ENCODE data around the gene COG6. TPM values are rescaled to one million over a fixed set of nuclear protein-coding genes. Genes with fewer than 3 reads are reported as not detected.

The COG6 gene
- total and polyA plus RNA-seq, 4 experiments from 2014 or later: 12.2 to 44.5 (median 27.7) TPM

GRCh38 chr13:39623466-39623865 is 32.0 kb upstream of the COG6 start:
- Mint-ChIP-seq H3K4me3 (no peak overlapping the region), H3K4me1 (no peaks in the 10 kb centered on the region), H3K9me3 (no peaks in the 10 kb centered on the region), H3K27me3 (peaks cover 0 to 1% of the 10 kb centered on the region in 2 donors), H3K27ac (no peak overlapping the region), H3K36me3 (no peaks in the 10 kb centered on the region)
- Histone ChIP-seq H3K27ac (ENCODE audit: low read depth, low read length) (no peak overlapping the region), H3K36me3 (ENCODE audit: insufficient read depth, low read length) (no peaks in the 10 kb centered on the region), H3K27me3 (ENCODE audit: insufficient read depth, low read length) (no peaks in the 10 kb centered on the region), H3K4me3 (ENCODE audit: low read length in 2 of 2) (no peak overlapping the region), H3K4me1 (ENCODE audit: insufficient read depth, low read length) (no peaks in the 10 kb centered on the region), H3K9me3 (ENCODE audit: control insufficient read depth in 1 of 2, low read length in 2 of 2) (no peaks in the 10 kb centered on the region)
- intact Hi-C loops (cut with micrococcal nuclease): no loop called here
- ChIA-PET CTCF (ENCODE audit: partially characterized antibody) (interaction anchor here (1.3 to 1.4 kb wide), 2 partner anchors 11 to 14 kb away, joined by 4 to 7 read pairs; no protein-coding TSS in a partner anchor), POLR2A (ENCODE audit: partially characterized antibody) (no interaction called here)
- no peak for DNase-seq

GRCh38 chr13:39631307-39631706 is 24.2 kb upstream of the COG6 start:
- H3K4me1 Mint-ChIP-seq: peaks cover 0 to 4% (median under 1%) of the 10 kb centered on the region in 4 donors
- POLR2A ChIA-PET (ENCODE audit: partially characterized antibody): no interaction called here
- intact Hi-C loops (cut with micrococcal nuclease): no loop called here
- no peak overlapping the region for H3K4me3 Mint-ChIP-seq
- Histone ChIP-seq H3K27ac (ENCODE audit: low read depth, low read length) (no peak overlapping the region), H3K4me1 (ENCODE audit: insufficient read depth, low read length) (no peaks in the 10 kb centered on the region), H3K9me3 (ENCODE audit: control insufficient read depth in 1 of 2, low read length in 2 of 2) (no peaks in the 10 kb centered on the region), H3K27me3 (ENCODE audit: insufficient read depth, low read length) (no peaks in the 10 kb centered on the region), H3K36me3 (ENCODE audit: insufficient read depth, low read length) (no peaks in the 10 kb centered on the region), H3K4me3 (ENCODE audit: low read length in 2 of 2) (no peak overlapping the region)
- peaks cover 0 to 14% of the 10 kb centered on the region in 2 donors for H3K36me3 Mint-ChIP-seq
- peaks cover 0 to 24% (median 20%) of the 10 kb centered on the region in 8 donors for H3K9me3 Mint-ChIP-seq
- no peak overlapping the region for H3K27ac Mint-ChIP-seq
- DNase-seq: no peak
- CTCF ChIA-PET (ENCODE audit: partially characterized antibody): interaction anchor here (2.0 kb wide), 1 partner anchor 15 kb away, joined by 8 read pairs; no protein-coding TSS in a partner anchor
- peaks cover 9 to 14% of the 10 kb centered on the region in 2 donors for H3K27me3 Mint-ChIP-seq

GRCh38 chr13:39632994-39633393 is 22.5 kb upstream of the COG6 start:
- Histone ChIP-seq H3K9me3 (ENCODE audit: control insufficient read depth in 1 of 2, low read length in 2 of 2) (no peaks in the 10 kb centered on the region), H3K27ac (ENCODE audit: low read depth, low read length) (no peak overlapping the region), H3K4me3 (ENCODE audit: low read length in 2 of 2) (no peak overlapping the region), H3K36me3 (ENCODE audit: insufficient read depth, low read length) (no peaks in the 10 kb centered on the region), H3K4me1 (ENCODE audit: insufficient read depth, low read length) (no peaks in the 10 kb centered on the region), H3K27me3 (ENCODE audit: insufficient read depth, low read length) (no peaks in the 10 kb centered on the region)
- H3K36me3 Mint-ChIP-seq: peaks cover 0 to 14% of the 10 kb centered on the region in 2 donors
- no peak overlapping the region for H3K27ac Mint-ChIP-seq
- H3K9me3 Mint-ChIP-seq: peaks cover 0 to 31% (median 25%) of the 10 kb centered on the region in 8 donors
- peaks cover 0 to 4% (median under 1%) of the 10 kb centered on the region in 4 donors for H3K4me1 Mint-ChIP-seq
- no peak overlapping the region for H3K4me3 Mint-ChIP-seq
- intact Hi-C loops (cut with micrococcal nuclease): no loop called here
- CTCF ChIA-PET (ENCODE audit: partially characterized antibody): interaction anchor here (0.6 kb wide), 1 partner anchor 51 kb away, joined by 3 read pairs; no protein-coding TSS in a partner anchor
- no peak for DNase-seq
- H3K27me3 Mint-ChIP-seq: peaks cover 16 to 21% of the 10 kb centered on the region in 2 donors
- POLR2A ChIA-PET (ENCODE audit: partially characterized antibody): no interaction called here

GRCh38 chr13:39635564-39635963 is 19.9 kb upstream of the COG6 start:
- intact Hi-C loops (cut with micrococcal nuclease): no loop called here
- peaks cover 0 to 14% of the 10 kb centered on the region in 2 donors for H3K36me3 Mint-ChIP-seq
- H3K27me3 Mint-ChIP-seq: peaks cover 19 to 23% of the 10 kb centered on the region in 2 donors
- POLR2A ChIA-PET (ENCODE audit: partially characterized antibody): no interaction called here
- no peaks in the 10 kb centered on the region for H3K36me3 ChIP-seq (ENCODE audit: insufficient read depth, low read length)
- H3K4me1 Mint-ChIP-seq: no peaks in the 10 kb centered on the region
- H3K27ac Mint-ChIP-seq: no peak overlapping the region
- CTCF ChIA-PET (ENCODE audit: partially characterized antibody): no interaction called here
- no peak for DNase-seq
- H3K4me1 ChIP-seq (ENCODE audit: insufficient read depth, low read length): no peaks in the 10 kb centered on the region
- H3K9me3 ChIP-seq (ENCODE audit: control insufficient read depth in 1 of 2, low read length in 2 of 2): no peaks in the 10 kb centered on the region
- H3K9me3 Mint-ChIP-seq: peaks cover 0 to 30% (median 25%) of the 10 kb centered on the region in 8 donors
- H3K27ac ChIP-seq (ENCODE audit: low read depth, low read length): no peak overlapping the region
- no peak overlapping the region for H3K4me3 ChIP-seq (ENCODE audit: low read length in 2 of 2)
- H3K27me3 ChIP-seq (ENCODE audit: insufficient read depth, low read length): no peaks in the 10 kb centered on the region
- no peak overlapping the region for H3K4me3 Mint-ChIP-seq

- H3K36me3 Mint-ChIP-seq: no peaks in the 10 kb centered on the region
- DNase-seq: no peak
- Histone ChIP-seq H3K9me3 (ENCODE audit: control insufficient read depth in 1 of 2, low read length in 2 of 2) (no peaks in the 10 kb centered on the region), H3K4me1 (ENCODE audit: insufficient read depth, low read length) (no peaks in the 10 kb centered on the region), H3K27me3 (ENCODE audit: insufficient read depth, low read length) (no peaks in the 10 kb centered on the region), H3K27ac (ENCODE audit: low read depth, low read length) (no peak overlapping the region), H3K4me3 (ENCODE audit: low read length in 2 of 2) (no peak overlapping the region), H3K36me3 (ENCODE audit: insufficient read depth, low read length) (no peaks in the 10 kb centered on the region)
- CTCF ChIA-PET (ENCODE audit: partially characterized antibody): no interaction called here
- H3K9me3 Mint-ChIP-seq: peaks cover 0 to 10% (median 7%) of the 10 kb centered on the region in 8 donors
- POLR2A ChIA-PET (ENCODE audit: partially characterized antibody): no interaction called here
- intact Hi-C loops (cut with micrococcal nuclease): no loop called here
- no peaks in the 10 kb centered on the region for H3K4me1 Mint-ChIP-seq
- H3K27ac Mint-ChIP-seq: no peak overlapping the region
- H3K27me3 Mint-ChIP-seq: peaks cover 25 to 27% of the 10 kb centered on the region in 2 donors
- H3K4me3 Mint-ChIP-seq: no peak overlapping the region
Measured at GRCh38 chr13:39637890-39638289, 17.6 kb upstream of the COG6 start.

GRCh38 chr13:39641645-39642044 is 13.8 kb upstream of the COG6 start:
- Mint-ChIP-seq H3K9me3 (peaks cover 0 to 10% (median 6%) of the 10 kb centered on the region in 8 donors), H3K27me3 (peaks cover 17 to 18% of the 10 kb centered on the region in 2 donors), H3K27ac (no peak overlapping the region), H3K4me1 (no peaks in the 10 kb centered on the region), H3K36me3 (no peaks in the 10 kb centered on the region), H3K4me3 (no peak overlapping the region)
- Histone ChIP-seq H3K4me3 (ENCODE audit: low read length in 2 of 2) (no peak overlapping the region), H3K27ac (ENCODE audit: low read depth, low read length) (no peak overlapping the region), H3K36me3 (ENCODE audit: insufficient read depth, low read length) (no peaks in the 10 kb centered on the region), H3K27me3 (ENCODE audit: insufficient read depth, low read length) (no peaks in the 10 kb centered on the region), H3K4me1 (ENCODE audit: insufficient read depth, low read length) (no peaks in the 10 kb centered on the region), H3K9me3 (ENCODE audit: control insufficient read depth in 1 of 2, low read length in 2 of 2) (no peaks in the 10 kb centered on the region)
- CTCF ChIA-PET (ENCODE audit: partially characterized antibody): interaction anchor here (0.6 to 1.0 kb wide), 2 partner anchors 25 to 29 kb away, joined by 3 to 4 read pairs; no protein-coding TSS in a partner anchor
- intact Hi-C loops (cut with micrococcal nuclease): no loop called here
- no peak for DNase-seq
- POLR2A ChIA-PET (ENCODE audit: partially characterized antibody): no interaction called here

- Histone ChIP-seq H3K27ac (ENCODE audit: low read depth, low read length) (no peak overlapping the region), H3K27me3 (ENCODE audit: insufficient read depth, low read length) (no peaks in the 10 kb centered on the region), H3K36me3 (ENCODE audit: insufficient read depth, low read length) (no peaks in the 10 kb centered on the region), H3K4me3 (ENCODE audit: low read length in 2 of 2) (no peak overlapping the region), H3K4me1 (ENCODE audit: insufficient read depth, low read length) (no peaks in the 10 kb centered on the region), H3K9me3 (ENCODE audit: control insufficient read depth in 1 of 2, low read length in 2 of 2) (no peaks in the 10 kb centered on the region)
- POLR2A ChIA-PET (ENCODE audit: partially characterized antibody): no interaction called here
- Mint-ChIP-seq H3K4me1 (no peaks in the 10 kb centered on the region), H3K27me3 (peaks cover 4 to 9% of the 10 kb centered on the region in 2 donors), H3K36me3 (no peaks in the 10 kb centered on the region), H3K9me3 (peaks cover 0 to 2% (median 0%) of the 10 kb centered on the region in 8 donors), H3K27ac (no peak overlapping the region), H3K4me3 (no peak overlapping the region)
- CTCF ChIA-PET (ENCODE audit: partially characterized antibody): no interaction called here
- no peak for DNase-seq
- intact Hi-C loops (cut with micrococcal nuclease): no loop called here
Measured at GRCh38 chr13:39646122-39646521, 9.3 kb upstream of the COG6 start.
